ENCODE measurements around the gene C6orf15. TPM values are rescaled to one million over a fixed set of nuclear protein-coding genes. Genes with fewer than 3 reads are reported as not detected.

The C6orf15 gene
- total and polyA plus RNA-seq, 2 of the 8 experiments (the other 6 are each of a cell fraction or from before 2014, with no cell fraction given), result not detected

DNA sequence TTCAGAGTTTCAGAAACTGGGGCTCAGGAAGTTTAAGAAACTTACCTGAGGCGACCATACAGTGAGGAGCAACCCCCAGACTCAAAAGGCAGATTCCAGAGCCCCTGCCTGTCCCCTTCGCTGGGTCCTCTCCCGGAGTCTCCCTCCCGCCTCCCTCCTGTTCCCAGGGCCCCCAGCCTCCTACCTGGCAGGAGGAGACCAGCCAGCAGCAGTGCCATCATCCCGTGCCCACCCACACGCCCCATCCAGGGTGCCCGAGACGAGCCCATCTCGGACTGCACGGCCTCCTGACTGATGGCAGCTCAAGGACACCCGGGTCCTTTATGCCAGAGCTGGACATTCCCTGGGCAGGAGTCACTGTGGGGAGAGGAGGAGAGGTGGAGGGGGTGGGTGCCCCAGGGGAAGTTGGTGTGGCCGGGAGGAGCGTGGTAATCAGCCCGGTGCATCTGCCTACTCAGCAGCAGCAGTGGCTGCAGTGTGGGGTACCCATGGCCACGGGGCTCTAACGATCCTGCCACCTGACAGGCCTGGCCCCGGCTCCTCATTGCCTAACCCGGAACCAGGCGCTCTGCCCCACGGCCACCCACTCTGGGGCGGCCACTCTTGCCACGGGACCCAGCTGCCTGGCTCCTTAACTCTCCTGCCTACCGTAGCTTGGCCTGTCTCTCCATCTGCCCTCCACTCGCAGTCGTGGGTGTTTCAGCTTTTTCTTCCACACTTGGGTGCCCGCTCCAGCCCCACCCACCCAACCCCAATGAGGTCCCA is 8.0 kb upstream of the C6orf15 start, which contains the start of gene CDSN:
Gene CDSN (minus strand): TSS at position 296 of the 765 bp plus-strand sequence. CDS start 27 bp downstream, at position 269.
- H3K4me1 ChIP-seq (replicated peaks in 1 of 4; ENCODE audit: control insufficient read depth in 3 of 4, insufficient read depth in 4 of 4, low read length in 3 of 4), result peaks cover 0 to 5% (median 0%) of the 10 kb centered on the region in 4 experiments; a peak in 2 of 7 replicates
- ChIA-PET CTCF (ENCODE audit: partially characterized antibody) (interaction anchor here (0.6 to 10.6 kb wide), 8 partner anchors 9 to 393 kb away, joined by 3 to 187 read pairs (median 4); no protein-coding TSS in a partner anchor), POLR2A (ENCODE audit: partially characterized antibody) (interaction anchor here (0.6 to 68.5 kb wide), 2 partner anchors 48 to 69 kb away, joined by 4 to 2251 read pairs; partner anchors contain the start of genes CCHCR1, POU5F1, PSORS1C2 and TCF19)
- no peak within 1 kb of the TSS for H2AFZ ChIP-seq (ENCODE audit: low read length)
- H3K4me3 ChIP-seq (ENCODE audit: extremely low read depth in 1 of 4, insufficient read depth in 2 of 4, low read depth in 3 of 4, low read length in 4 of 4), result no peak within 1 kb of the TSS
- no peak within 1 kb of the TSS for H3K4me2 ChIP-seq (ENCODE audit: insufficient read depth in 1 of 2, low read depth in 2 of 2, low read length in 2 of 2)
- no peaks in the 10 kb centered on the region for H4K20me1 ChIP-seq (replicated peaks in 1 of 2; ENCODE audit: control insufficient read depth in 1 of 2, insufficient read depth in 2 of 2, low read length in 2 of 2)
- H2BK12ac ChIP-seq (ENCODE audit: low read depth, low read length), result no peak within 1 kb of the TSS
- no peak within 1 kb of the TSS for H3K18ac ChIP-seq (ENCODE audit: extremely low read depth, low read length)
- H4K91ac ChIP-seq (replicated peaks; ENCODE audit: insufficient read length, low read length), result no peak within 1 kb of the TSS
- no peak within 1 kb of the TSS for H4K5ac ChIP-seq (ENCODE audit: insufficient read length, low read depth, low read length)
- H2BK120ac ChIP-seq (replicated peaks; ENCODE audit: low read depth, low read length), result no peak within 1 kb of the TSS
- H2BK15ac ChIP-seq (ENCODE audit: low read length), result no peak within 1 kb of the TSS
- no peak within 1 kb of the TSS for H3K56ac ChIP-seq (replicated peaks; ENCODE audit: insufficient read length, low read depth, low read length)
- H3K9ac ChIP-seq (replicated peaks in 1 of 4; ENCODE audit: extremely low read depth in 1 of 4, low read depth in 3 of 4, low read length in 3 of 4), result no peak within 1 kb of the TSS
- TF ChIP-seq HDAC6 (IDR thresholded peaks at IDR 0.05; ENCODE audit: low read depth, low read length) (no peak), SRF (IDR thresholded peaks at IDR 0.05; ENCODE audit: low read depth, low read length) (no peak)
- TF ChIP-seq, protein P1, sequence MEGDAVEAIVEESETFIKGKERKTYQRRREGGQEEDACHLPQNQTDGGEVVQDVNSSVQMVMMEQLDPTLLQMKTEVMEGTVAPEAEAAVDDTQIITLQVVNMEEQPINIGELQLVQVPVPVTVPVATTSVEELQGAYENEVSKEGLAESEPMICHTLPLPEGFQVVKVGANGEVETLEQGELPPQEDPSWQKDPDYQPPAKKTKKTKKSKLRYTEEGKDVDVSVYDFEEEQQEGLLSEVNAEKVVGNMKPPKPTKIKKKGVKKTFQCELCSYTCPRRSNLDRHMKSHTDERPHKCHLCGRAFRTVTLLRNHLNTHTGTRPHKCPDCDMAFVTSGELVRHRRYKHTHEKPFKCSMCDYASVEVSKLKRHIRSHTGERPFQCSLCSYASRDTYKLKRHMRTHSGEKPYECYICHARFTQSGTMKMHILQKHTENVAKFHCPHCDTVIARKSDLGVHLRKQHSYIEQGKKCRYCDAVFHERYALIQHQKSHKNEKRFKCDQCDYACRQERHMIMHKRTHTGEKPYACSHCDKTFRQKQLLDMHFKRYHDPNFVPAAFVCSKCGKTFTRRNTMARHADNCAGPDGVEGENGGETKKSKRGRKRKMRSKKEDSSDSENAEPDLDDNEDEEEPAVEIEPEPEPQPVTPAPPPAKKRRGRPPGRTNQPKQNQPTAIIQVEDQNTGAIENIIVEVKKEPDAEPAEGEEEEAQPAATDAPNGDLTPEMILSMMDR (IDR thresholded peaks at IDR 0.05; ENCODE audit: control extremely low read depth in 1 of 3, insufficient read depth in 1 of 3, low read depth in 1 of 3, low read length in 3 of 3), result no peak
- no peak within 1 kb of the TSS for H3K4ac ChIP-seq (replicated peaks; ENCODE audit: insufficient read length, low read depth, low read length)
- no peak within 1 kb of the TSS for H2BK5ac ChIP-seq (ENCODE audit: low read depth, low read length)
- H2AK5ac ChIP-seq (ENCODE audit: low read depth, low read length), result no peak within 1 kb of the TSS
- H3K23me2 ChIP-seq (ENCODE audit: low read depth, low read length), result no peaks in the 10 kb centered on the region
- H3K79me1 ChIP-seq (ENCODE audit: low read depth, low read length), result no peaks in the 10 kb centered on the region
- no peaks in the 10 kb centered on the region for H3K79me2 ChIP-seq (ENCODE audit: control insufficient read depth in 1 of 2, insufficient read depth in 2 of 2, low read length in 2 of 2)
- H2BK20ac ChIP-seq (ENCODE audit: low read length), result no peak within 1 kb of the TSS
- DNase-seq (ENCODE audit: low read depth in 1 of 2, low spot score in 2 of 2) (no peak), FAIRE-seq (no peak)
- no peak within 1 kb of the TSS for H3K14ac ChIP-seq (ENCODE audit: insufficient read length)
- no peaks in the 10 kb centered on the region; a peak in 1 of 7 replicates for H3K27me3 ChIP-seq (replicated peaks in 1 of 4; ENCODE audit: control insufficient read depth in 3 of 4, extremely low read depth in 1 of 4, insufficient read depth in 3 of 4, low read length in 3 of 4)
- H3K27ac ChIP-seq (ENCODE audit: low read depth, low read length), result no peak within 1 kb of the TSS
- no peak within 1 kb of the TSS for H4K8ac ChIP-seq (ENCODE audit: extremely low read depth, insufficient read depth, low read length)
- 90% methylated on average over 19 of the region's 26 CpGs; no CpG with 5 or more reads in 1 of the 2 experiments for WGBS, 2 experiments (ENCODE audit: extremely low coverage in 1 of 2, insufficient coverage in 1 of 2, insufficient read length in 1 of 2, insufficient replicate concordance in 2 of 2, low coverage in 1 of 2, low lambda C conversion rate in 2 of 2, missing lambda C conversion rate in 1 of 2)
- H3K9me3 ChIP-seq (ENCODE audit: insufficient read depth in 2 of 2, low read depth in 1 of 2, low read length in 1 of 2), result no peaks in the 10 kb centered on the region
- H3K23ac ChIP-seq (ENCODE audit: insufficient read length), result no peak within 1 kb of the TSS
- no peaks in the 10 kb centered on the region for H3K36me3 ChIP-seq (ENCODE audit: control insufficient read depth in 2 of 4, insufficient read depth in 4 of 4, low read length in 3 of 4)

All from H1 (cell line).